ENCODE results near the gene NBL1.
A peak's percentile ranks its signal among the peaks of the same experiment; 100 is the strongest.

The NBL1 gene

DNA sequence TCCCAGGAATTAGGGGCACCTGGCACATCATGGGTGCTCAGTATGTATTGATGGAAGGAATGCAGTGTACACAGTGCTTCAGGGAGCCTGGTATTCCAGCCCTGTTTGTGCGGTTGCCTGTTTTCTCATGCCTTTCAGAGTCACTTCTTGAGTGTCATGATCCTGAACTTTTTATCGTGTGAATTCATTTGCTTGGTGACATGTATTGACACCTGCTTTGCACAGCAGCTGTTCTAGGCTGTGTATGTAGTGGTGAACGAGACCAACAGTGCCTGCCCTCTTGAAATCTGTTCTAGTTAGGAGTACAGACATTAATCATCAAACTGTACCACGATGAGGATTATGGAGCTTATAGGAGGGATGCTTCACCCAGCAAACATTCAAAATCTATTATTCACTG is 26.7 kb downstream of the NBL1 start:
- DNase-seq (ENCODE audit: low spot score), result no peak

GRCh38 chr1:19672237-19672636 is 28.1 kb downstream of the NBL1 start:
- no peak for DNase-seq (ENCODE audit: low spot score)

DNA sequence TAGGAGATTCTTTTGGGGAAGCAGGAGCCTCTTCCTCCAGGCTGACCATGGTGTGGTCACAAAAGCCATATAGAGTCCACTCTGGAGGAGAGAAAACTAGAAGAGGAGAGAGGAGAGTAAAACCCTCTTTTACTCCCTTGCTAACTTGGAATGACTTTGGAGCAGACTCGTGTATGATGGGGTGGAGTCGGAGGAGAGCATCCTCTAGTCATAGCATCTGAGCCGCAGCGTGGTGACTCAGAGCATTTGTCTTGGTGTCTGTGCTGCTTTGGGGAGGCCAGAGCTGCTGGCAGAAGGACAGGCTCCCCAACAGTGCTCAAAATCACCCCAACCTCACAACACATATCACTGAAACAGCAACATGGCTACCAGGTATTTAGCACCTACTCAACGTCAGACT is 31.7 kb downstream of the NBL1 start:
- DNase-seq (ENCODE audit: low spot score), result no peak

DNA sequence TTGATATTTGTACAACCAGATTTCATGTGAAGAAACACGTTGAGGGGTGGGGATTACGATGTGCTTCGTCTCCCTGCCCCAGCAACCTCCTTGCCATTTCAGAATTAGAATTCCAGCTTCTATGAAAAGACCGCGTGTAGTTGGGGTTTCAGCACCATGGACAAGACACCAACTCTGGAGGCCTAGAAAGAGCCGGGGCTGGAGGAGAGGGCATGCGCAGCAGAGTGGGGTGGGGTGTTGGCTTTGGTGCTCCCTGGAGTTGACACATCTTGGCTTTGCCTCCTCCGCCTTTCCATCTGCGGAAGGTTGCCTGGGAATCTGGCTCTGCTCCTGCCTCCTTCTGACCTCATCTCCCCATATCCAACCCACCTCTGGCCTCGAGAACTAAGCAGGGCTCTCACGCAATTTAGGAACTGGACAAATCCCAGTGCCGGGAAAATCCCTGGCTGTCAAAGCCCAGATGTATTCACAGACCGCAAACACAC is 32.4 kb downstream of the NBL1 start:
- DNase-seq (ENCODE audit: low spot score), result peak; percentile 15

- no peak for DNase-seq (ENCODE audit: low spot score)
These were observed 34.4 kb downstream of the NBL1 start for GRCh38 chr1:19678493-19678892.

- no peak for DNase-seq (ENCODE audit: low spot score)
These were observed 34.9 kb downstream of the NBL1 start for GRCh38 chr1:19678931-19679453.

DNA sequence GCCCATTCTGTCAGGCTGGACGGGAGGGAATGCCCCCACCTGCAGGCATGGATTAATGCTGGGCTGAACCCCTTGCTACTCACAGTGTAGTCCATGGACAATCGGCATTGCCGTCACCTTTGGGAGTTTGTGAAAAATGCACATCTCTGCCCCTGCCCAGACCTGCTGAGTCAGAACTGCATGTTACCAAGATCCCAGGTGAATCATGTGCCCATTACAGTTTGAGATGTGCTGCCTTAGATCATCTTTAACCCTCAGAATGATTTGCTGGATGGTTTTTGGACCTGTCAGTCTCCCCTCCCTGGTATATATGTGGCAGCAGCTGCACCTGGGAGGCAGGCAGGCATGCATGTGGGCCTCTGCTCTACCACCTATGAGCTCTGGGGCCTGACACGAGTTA is 35.6 kb downstream of the NBL1 start:
- no peak for DNase-seq (ENCODE audit: low spot score)

DNA sequence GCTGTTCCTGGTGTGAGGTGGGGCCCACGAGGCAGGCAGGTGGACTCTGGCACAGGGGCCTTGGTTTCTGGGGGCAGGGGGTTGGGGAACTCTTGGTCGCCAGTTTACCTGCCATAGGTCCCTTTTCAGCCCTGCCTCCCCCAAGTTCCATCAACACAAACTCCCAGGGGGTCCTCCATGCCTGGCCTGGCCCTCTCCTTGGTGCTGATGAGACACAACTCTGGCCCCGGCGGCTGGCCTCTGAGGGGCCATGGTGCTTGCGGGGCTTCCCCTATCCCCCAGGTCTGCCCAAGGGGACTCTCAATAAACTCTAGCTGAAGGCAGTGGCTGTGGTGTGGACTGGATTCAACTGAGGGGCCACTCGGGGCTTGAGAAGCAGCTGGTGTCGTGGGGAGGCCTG is 36.5 kb downstream of the NBL1 start:
- DNase-seq (ENCODE audit: low spot score), result no peak

DNA sequence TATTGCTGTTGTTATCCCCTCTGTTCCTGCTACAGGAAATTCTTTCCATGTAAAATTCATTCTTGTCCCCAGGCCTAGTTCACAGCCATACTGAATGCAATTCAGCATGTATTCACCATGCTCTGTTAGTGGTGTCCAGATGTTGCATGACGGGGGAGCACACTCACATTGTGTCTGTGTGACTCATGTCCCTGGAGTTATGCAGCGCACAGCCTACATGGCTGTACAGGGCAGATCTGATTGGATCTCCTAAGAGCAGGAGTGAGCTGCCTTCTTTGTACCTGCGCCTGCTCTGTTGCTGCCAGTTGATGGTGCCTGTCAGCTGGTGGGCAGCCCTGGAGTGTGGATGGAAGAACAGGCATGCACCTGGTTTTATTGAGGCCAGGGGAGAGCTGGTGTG is 38.1 kb downstream of the NBL1 start:
- no peak for DNase-seq (ENCODE audit: low spot score)

GRCh38 chr1:19682901-19683300 is 38.8 kb downstream of the NBL1 start:
- no peak for DNase-seq (ENCODE audit: low spot score)

- no peak for DNase-seq (ENCODE audit: low spot score)
These were observed 39.2 kb downstream of the NBL1 start for GRCh38 chr1:19683351-19683750.

DNA sequence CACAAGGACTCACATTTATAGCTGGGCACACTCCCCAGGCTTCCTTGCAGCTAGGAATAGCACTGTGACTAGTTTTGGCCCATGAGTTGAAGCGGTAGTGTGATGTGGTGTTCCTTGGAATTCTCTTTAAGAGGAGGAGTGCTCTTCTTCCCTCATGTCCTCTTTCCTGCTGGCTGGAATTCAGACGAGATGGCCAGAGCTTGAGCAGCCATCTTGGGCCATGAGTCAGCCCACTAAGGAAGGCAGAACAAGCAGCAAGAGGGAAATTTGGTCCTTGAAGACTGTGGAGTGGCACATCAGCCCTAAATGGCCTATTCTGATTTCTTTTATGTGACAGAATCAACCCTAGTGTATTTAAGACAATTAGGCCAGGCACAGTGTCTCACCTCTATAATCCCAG is 40.6 kb downstream of the NBL1 start:
- no peak for DNase-seq (ENCODE audit: low spot score)

DNA sequence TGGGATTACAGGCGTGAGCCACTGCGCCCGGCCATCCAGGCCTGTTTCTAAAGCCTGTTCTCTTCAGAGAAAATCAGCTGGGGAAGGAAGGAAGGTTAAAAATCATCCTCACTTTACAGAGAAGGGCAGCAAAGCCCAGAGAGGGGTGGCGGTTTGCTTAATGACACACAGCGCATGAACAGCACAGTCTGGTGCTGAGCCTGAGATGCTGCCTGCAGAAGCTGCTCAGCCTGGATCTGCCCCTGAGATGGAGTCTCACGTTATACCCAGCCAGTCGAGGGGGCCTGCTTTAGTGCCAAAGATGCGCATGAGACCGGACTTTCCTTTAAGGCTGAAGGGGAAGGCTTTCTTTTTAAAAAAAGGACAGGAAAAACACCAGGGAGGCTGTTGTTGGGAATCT is 41.9 kb downstream of the NBL1 start:
- no peak for DNase-seq (ENCODE audit: low spot score)

DNA sequence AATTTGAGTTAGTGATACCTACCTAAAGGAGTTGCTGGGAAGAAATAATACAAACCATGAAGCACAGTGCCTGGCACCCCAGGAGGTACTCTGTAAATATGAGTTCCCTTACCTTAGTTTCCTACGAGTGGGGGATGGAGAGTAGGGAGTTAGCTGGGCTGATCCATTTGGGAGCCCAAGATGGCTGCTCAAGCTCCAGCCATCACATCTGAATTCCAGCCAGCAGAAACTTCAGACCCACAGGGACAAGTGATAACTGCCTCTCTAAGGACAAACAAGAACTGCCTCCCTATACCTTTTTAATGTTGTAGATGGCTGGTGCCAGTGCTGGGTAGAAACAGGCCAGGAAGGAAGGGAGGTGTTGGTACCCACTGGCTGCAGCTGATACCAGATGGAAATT is 43.3 kb downstream of the NBL1 start:
- DNase-seq (ENCODE audit: low spot score), result no peak

DNA sequence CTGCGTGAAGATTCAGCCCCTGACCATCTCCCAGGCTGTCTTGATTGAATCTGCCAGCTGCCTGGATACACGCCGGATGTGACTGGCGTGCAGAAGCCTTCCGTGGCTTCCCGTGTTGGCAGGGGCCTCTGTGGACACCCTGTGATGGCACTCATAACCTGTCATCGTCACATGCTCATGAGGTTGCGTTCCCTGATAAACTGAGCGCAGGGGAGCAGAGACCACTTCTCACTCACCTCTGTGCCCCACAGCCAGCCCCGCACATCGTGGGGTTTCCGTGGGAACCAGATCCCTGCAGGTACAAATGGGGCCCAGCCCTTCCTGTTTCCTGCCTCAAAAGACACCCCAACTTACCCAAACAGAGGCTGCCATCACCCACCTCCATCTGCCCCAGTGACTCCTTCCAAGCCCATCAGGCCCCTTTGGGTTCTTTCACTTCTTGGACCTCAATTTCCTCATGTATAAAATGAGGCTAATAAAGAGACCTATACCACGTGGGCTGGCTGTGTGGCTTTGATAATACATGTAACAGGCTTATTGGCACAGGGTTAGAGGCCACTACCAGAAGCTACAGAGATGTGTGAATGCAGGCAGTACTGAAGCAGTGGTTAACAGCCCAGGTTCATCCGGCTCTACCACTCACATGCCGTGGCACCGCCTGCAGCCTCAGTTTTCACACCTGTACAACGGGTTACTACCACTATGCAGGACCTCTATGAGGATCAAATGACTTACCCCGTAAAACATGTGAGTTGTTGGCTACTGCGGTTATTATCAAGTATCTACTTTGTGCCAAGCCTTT is 44.1 kb downstream of the NBL1 start:
- DNase-seq (ENCODE audit: low spot score), result no peak

DNA sequence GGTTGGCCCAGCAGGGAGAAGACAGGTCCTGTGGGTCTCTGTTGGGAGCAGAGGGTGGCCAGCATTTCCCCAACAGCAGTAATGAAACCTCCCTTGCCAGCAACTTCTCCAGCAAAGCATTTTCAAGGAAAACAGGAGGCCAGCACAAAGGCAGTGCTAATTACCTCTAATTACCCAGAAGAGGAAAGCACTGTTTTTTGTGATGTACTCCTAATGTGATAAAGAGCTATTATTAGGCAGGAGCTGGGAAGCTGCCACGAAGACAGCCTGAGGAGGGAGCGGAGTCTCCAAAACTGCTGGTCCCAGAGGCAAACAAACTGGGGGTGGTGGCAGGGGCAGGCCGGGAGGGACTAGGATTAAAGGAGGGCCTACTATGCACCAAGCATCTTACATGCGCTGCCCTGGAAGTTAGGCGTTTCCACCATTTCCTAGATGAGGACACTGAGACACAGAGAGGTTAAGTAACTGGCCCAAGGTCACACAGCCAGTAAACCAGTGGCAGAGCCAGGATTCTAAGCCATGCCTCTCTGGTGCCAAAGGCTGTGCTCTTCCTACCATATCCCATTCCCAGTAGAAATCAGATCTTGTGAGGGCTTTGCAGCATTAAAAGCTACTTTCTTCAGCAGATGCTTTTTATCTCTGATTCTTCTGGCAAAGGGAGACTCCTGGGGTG is 45.1 kb downstream of the NBL1 start:
- DNase-seq (ENCODE audit: low spot score), result no peak

DNA sequence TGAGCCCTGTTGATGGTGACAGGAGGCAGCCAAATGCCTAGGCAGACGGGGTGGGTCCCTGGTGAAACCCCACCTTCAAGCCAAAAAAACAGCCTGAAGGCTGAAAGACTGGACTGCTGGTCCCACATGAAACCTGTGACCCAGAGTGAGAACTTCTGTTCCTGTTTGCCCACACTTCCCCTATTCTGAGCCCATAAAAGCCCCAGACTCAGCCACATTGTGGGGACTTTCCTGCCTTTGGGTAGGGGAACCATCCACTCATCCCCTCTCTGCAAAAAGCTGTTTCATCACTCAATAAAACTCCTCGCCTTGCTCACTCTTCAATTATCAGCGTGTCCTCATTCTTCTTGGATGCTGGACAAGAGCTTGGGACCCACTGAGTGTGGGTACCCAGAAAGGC is 45.7 kb downstream of the NBL1 start:
- DNase-seq (ENCODE audit: low spot score), result no peak

DNA sequence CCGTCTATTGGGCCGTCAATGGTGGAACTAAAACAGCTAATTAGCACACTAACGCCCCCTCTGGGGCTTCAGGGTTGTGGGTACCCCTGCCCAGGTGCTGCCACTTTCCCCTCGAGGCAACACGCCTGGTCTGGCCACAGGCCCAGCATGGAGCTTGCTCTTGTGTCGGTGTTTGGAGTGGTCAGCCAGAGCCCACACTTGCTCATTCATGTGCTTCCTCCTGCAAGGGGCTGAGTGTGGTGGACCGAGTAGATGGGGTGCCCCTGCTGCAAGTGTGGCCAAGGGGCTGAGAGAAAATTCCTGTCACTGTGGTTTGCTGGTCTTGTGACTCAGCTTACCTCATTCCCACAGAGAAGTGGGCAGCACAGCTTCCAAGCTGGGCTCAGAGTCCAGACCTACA is 46.2 kb downstream of the NBL1 start:
- no peak for DNase-seq (ENCODE audit: low spot score)

DNA sequence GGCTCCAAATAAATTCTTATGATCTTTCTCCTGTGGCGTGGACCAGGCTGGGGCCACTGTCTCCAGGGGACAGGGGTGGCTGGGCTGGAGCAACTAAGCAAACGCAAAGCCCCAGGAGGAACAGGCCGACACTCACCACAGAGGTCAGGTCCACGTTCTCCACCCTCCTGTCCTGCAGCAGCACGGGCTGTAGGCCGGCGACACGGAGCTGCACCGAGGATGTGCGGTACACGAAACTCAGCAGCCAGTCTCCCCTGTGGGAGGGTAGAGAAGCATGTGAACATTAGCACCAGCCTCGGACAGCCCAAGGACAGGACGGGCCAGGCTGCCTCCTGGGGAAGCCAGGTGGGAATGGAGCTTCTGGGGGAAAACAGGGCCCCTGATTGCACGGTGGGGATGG is 50.2 kb downstream of the NBL1 start:
- DNase-seq (ENCODE audit: low spot score), result no peak

- DNase-seq (ENCODE audit: low spot score), result no peak
These were observed 51.7 kb downstream of the NBL1 start for GRCh38 chr1:19695772-19696171.

DNA sequence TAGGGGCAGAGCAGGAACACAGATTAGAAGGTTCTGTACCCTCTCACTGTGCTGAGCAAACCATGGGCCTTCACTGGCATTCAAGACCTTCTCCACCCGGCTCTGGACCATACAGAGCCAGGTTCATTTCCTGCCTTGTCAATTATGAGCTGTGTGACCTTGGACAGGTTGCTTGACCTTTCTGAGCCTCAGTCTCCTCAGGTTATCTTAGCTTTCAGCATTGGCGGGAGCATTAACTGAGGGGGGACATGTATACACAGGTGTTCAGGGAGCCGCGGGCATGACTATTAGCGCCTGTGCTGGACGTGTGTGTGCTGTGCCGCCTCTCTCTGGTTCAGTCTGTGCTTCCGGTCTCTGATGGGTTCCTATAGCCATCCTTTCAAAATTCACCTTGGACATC is 52.7 kb downstream of the NBL1 start:
- DNase-seq (ENCODE audit: low spot score), result no peak

DNA sequence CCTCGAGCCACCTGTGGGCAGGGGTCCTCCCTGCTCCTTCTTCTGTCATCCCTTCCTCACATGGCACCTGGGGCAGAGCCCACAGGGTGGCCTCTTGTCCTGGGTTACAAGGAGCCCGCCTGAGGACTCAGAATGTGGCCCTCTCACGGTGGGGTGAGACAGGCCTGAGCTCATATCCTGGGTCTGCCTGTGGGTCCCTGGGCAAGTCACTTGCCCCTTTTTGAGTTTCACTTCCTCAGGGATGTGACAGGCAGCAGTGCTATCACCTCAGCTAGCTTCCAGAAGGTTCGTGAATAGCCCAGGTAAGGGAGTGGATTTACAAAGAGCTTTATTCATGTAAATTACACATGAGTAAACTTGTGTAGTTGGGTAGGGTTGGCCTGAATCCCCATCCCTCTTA is 54.1 kb downstream of the NBL1 start:
- DNase-seq (ENCODE audit: low spot score), result no peak

- no peak for DNase-seq (ENCODE audit: low spot score)
These were observed 56.1 kb downstream of the NBL1 start for GRCh38 chr1:19700079-19700777.

All from cerebellar cortex (tissue), 1 donor.